Amniotic epithelial cell (primary cell): ENCODE data around the gene TEKT3.

ENCODE experiments used
- DNase-seq: peaks from one replicate; pipeline ENCODE4 v3.0.0-alpha.2; 2010; ENCODE audit warnings: low read depth

The TEKT3 gene

GRCh38 chr17:15341385-15341849 lies at the start of gene TEKT3:
TEKT3 (minus strand) TSS chr17:15341597; CDS start chr17:15331585, 10,012 bp downstream.
- DNase-seq = peak; percentile 58

DNA sequence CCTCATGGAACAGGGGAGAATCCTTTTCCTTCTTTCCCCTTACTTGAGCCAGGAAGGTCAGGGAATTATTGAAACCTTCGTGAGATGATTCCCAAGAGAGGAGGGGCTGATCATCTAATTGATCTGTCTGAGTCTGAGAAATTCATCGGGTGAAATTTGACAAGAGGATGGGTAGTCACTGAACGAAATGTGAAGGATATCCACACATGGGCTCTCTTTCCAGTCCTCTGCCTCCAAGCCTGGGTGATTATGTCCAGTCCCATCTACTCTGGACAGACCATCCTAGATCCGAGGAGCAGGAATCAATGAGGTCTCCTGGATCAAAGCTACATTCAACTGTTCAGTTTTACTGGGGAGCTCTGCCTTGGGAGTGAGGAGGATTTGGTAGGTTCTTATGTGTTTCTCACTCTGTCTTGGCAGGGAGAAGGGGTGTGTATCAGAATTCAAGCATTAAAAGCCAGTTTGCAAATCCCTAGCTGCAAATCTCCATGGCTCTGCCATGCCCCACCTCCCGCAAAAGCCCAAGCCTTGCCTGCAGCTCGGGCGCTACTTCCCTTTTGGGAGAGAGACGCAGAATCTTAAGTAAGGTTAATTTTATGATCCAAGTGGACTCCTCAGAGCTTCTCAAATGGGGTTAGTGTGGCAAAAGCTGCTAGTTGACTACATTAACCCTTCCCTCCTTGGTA lies 47.1 kb upstream of the TEKT3 start:
- DNase-seq = no peak

DNA sequence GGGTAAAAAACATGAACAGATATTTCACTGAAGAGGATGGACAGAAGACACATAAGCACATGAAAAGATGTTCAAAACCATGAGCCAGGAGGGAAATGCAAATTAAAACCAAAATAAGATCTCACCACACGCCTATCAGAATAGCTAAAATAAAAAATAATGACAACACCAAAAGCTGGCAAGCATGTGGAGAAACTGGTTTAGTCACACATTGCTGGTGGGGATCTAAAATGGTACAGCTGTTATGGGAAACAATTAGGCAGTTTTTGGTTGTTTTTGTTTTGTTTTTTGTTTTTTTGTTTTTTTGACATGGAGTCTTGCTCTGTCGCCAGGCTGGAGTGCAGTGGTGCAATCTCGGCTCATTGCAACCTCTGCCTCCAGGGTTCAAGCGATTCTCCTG lies 44.7 kb upstream of the TEKT3 start:
- DNase-seq = no peak

DNA sequence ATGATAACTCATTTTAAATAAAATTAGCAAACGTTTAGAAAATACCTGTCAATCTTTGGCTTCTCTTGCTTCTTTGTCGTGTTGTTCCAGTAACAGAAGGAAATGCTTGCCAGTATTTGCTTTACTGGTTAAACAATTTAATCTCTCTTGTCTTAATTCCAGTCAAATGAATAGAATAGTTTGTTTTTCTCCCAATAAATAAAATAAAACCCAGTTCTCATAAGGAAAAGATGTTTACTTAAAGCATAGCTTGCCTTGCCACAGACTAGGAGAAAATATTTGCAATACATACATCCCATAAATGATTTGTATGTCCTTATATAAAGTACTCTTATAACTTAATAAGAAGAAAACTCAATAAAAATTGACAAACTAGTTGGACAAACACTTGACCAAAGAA lies 43.9 kb upstream of the TEKT3 start:
- DNase-seq = no peak

- no peak for DNase-seq
These were observed 42.9 kb upstream of the TEKT3 start for GRCh38 chr17:15384142-15384787.

DNA sequence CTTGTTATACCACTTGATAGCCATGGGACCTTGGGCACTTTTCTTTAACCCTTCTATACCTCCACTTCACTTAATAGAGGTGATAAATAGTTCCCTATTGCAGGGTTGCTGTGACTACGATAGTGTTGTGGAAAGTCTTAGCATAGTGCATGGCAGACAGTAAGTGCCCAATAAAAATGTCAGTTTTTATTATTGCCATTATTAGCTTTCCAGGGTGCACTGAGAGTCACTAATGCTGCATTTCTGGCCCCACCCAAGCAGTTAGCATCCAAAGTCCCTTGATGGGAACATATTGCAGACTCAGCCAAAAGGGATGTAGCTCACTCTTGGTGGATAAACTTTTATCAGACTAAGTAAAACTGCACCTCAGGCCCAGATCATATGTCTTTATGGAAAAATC lies 41.5 kb upstream of the TEKT3 start:
- no peak for DNase-seq

DNA sequence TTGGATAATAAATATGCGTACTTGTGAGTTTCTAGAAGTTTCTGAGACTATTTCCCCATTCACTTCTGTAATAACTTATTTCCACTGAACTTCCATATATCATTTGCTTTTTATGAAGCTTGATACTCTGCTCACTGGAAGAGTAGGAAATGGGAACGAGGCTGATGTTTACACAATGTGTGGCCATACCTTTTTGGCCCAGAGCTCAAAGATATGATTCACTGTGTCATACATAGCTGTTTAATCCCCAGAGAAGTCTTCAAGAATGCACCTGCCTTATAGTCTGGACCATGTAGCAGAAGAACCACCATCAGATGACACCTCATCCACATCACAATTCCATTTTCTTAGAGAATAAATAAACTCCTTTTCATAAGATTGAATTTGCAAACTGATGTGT lies 40.3 kb upstream of the TEKT3 start:
- peak; percentile 59 for DNase-seq

GRCh38 chr17:15380446-15380845 lies 39.0 kb upstream of the TEKT3 start:
- no peak for DNase-seq

DNA sequence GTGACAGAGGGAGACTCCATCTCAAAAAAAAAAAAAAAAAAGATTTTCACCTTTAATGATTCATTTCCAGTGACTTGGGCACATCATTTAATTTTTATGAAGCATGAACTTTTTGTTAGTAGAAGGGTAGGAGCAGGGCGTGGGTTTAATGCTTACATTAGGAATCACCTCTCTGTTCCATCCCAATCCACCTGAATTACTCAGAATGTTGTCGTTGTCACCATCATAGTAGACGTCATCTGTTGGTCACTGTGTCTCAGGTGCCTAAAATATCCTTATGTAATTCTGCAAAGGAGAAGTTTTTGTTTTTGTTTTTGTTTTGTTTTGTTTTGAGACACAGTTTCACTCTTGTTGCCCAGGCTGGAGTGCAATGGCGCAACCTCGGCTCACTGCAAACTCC lies 38.3 kb upstream of the TEKT3 start:
- no peak for DNase-seq

- no peak for DNase-seq
These were observed 36.8 kb upstream of the TEKT3 start for GRCh38 chr17:15378243-15378642.

- peak; percentile 65 for DNase-seq
These were observed 36.2 kb upstream of the TEKT3 start for GRCh38 chr17:15377616-15378015.

GRCh38 chr17:15377200-15377599 lies 35.8 kb upstream of the TEKT3 start:
- DNase-seq = peak; percentile 75

GRCh38 chr17:15371376-15372130 lies 30.2 kb upstream of the TEKT3 start:
- DNase-seq = no peak

- no peak for DNase-seq
These were observed 27.2 kb upstream of the TEKT3 start for GRCh38 chr17:15368600-15368999.

GRCh38 chr17:15366026-15366425 lies 24.6 kb upstream of the TEKT3 start:
- DNase-seq = no peak

DNA sequence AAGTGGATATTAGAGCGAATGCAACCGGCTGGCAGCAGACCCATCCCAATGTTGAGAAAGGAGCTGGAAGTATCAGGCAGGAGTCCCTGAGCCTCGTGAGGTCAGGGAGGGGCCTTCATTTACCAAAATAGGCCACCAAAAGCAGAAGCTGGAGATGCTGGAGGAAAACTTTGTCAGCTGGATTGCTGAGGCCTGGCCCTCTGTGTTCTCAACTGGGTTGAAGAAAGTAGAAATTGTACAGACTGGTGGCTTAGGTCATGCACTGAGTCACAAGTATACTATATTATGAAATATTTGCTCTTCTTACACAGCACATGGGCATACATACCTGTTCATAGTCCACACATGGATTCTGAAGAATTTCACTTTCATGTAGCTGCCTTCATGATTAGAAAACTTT lies 23.2 kb upstream of the TEKT3 start:
- peak; percentile 27 for DNase-seq

DNA sequence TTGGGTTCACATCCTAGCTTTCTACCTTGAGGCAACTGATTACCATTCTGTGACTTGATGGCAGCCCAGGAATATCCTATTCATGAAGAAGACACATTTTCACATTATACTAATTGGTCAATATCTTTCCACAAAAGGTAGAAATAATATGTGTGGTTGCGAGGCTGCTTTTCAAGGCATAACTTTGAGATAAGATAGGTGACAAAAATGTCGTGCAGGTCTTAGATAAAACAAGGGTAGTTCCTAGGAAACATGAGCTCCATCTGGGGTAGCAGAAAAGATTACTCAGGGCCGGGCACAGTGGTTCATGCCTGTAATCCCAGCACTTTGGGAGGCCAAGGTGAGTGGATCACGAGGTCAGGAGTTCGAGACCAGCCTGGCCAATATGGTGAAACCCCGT lies 22.3 kb upstream of the TEKT3 start:
- DNase-seq = no peak

GRCh38 chr17:15361592-15361991 lies 20.2 kb upstream of the TEKT3 start:
- DNase-seq = no peak

DNA sequence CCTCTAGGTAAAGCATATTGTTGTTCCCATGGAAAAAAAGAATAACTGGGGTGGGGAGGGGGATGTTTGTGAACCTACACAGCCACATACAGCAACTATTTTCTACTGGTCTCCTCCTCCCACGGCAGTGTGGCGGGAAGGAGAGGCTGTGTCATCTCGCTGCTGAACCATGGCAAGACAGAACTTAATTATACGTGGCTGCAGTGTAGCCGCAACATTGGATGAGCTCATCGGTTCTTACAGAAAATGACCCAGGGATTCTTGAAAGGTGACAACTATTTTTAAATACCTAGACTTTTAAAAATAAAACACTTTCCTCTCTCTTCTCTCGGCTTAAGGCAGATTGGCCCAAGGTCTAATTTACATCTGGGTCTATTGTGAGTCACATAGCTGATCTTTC lies 19.8 kb upstream of the TEKT3 start:
- no peak for DNase-seq

DNA sequence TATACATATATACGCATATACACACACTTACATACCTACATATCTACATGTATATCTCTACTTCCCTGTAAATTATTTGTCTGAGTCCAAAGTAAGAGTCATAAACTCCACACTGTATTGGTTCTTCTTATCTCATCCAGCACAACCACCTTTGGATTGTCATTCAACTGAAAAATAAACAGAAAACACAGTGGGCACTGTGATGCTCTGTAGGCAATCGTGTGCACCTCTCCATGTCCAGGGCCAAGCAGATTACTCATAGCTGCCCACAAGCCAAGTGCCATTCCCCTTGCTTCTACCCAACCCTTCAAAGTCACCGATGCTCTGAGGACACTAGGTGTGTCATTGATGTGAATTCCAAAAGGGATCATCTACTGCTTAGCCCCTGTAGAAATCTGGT lies 12.9 kb upstream of the TEKT3 start:
- DNase-seq = no peak

DNA sequence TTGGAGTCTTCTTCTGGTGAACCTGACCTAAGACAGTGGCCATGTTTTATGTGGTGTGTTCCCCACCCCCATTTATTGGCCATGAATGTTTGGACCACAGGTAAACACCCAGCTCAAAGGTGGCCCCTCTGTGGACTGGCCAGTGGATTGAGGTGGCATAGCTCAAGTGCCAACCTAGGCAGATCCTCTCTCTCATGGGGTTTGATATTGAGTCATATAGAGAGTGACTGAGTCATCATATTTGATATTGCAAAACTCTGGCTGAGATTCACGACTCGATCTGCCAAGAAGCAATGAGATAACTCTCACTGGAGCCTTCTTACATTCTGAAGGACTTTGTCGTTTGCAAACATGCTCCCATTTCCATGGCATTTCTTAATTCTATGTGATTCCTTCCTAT lies 10.5 kb upstream of the TEKT3 start:
- peak; percentile 90 for DNase-seq

- no peak for DNase-seq
These were observed 10.1 kb upstream of the TEKT3 start for GRCh38 chr17:15351478-15351840.

DNA sequence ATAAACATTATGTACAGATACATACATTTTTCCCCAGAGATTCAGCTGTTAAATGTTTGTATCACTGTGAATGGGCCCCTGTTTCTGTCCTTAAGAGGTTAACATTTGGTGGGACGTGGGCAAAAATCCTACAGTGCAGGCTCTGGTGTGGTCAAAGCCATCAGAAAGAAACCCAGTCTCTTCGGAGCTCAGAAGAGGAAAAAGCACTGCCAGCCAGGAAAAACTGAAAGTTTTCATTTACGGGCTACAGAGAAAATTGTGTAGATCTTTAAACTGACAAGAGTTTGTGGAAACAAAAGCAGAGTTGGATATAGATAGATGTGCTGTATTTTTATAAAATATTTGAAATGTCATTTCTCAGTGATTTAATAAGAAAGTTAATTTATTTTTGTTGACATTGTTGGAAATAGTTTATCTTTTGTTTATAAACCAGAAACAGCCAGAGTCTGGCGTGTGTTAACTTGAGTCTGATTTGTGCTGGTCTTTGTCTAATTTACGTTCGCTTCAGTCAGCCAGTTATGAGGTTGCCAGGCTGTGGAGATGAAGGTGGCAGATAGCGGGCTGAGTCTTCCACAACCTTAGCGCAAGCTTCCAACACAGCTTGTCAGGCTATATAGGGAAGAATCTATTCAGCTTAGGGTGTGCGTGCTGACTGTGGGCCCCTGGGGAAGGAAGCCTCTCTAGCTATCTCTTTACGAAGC lies 9.5 kb upstream of the TEKT3 start:
- peak; percentile 89 for DNase-seq
